UCSD-AML1 (cell line): Measurements from ENCODE around the gene CAPZA2.
"Not testable (repeated sequence)": the region's sequence is repeated elsewhere in the genome, so short reads cannot be mapped to it uniquely, and the experiment has no call there.

Experiments
- DNase-seq: peaks from one replicate; lab custom pipeline; 2025; ENCODE audit not compliant: unreplicated experiment; lab: John Stamatoyannopoulos, UW

Gene CAPZA2

DNA sequence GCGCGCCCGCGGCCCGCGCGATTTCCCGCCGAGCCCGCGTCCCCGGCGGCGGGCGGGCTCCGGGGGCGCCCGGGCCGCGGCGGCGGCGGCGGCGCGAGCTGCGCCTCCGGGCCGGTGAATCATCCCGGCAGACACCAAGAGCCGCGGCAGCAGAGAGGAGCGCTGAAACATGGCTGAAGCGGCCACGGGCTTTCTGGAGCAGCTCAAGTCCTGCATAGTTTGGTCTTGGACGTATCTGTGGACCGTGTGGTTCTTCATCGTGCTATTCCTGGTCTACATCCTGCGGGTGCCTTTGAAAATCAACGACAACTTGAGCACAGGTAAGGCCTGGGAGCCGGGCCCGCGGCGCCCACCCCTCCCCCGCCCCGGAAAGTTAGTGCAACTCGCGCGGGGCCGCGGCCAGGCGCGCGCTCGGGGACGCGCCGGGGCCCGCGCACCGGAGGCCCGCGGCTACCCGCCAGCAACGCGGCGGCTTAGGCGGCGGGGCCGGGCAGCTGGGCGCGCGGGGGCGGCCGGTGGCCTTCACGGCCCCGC is 91.1 kb downstream of the CAPZA2 start, which contains the start of gene ST7:
Gene ST7, plus strand, starts transcription at position 130 of the 534 bp plus-strand sequence. Its CDS starts 40 bp downstream, at position 170.
- DNase-seq: peak; percentile 47

DNA sequence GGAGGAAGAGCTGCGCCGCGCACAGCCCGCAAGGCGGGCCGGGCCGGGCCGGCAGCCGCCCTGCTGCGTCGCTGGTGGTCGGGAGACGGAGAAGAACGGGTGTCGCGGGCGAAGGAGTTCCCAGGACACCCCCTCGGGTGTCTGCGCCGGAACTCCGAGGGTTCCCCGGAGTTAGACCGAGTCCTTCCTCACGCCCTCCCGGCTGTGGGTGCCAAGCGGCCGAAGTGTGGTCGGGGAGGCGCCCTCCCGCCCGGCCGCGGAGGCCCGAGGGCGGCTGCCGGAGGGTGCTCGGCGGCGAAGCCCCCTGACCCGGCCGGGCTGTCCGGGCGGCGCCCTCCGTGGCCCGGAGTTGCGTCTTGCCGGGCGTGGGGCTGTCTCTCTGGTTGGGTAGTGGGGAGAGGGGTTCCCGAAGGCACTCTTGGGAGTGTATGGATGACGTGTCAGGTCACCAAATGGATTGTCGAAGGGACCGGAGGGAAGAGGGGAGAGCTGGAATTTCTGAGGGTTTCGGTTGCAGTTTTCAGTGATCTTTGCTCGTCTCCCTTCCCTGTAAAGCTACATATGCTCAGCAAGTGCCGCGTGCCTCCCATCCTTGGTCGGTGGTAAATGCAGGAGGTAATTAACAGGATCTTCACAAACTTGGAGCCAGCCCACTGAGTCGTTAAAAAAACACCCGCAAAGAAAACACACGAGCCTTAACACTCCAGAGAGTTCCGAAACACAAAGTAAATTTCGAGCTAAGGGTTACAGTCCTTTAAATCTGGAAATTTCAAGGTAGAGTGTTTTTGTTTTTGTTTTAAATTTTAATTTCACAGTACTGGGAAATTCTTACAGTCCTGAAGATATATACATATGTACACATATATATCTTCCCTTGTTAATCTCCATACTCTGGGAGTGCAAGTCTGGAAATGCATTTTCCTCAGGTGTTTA is 91.8 kb downstream of the CAPZA2 start:
- peak; percentile 49 for DNase-seq

DNA sequence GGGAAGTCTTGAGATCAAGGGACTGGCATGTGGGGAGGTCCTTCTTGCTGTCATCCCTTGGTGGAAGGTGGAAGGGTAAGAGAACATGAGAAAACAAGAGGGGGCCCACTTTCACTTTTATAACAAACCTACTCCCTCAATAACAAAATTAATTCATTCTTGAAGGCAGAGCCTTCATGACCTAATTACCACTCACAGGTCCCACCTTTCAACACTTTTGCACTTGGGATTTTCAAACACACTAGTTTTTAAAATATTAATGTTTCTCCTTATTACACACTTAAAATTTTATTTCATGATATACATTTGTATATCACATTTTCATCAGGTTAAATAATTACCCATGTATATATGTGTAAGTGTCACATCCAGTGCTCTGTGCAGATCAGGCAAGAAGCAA is 93.0 kb downstream of the CAPZA2 start:
- no peak for DNase-seq

DNA sequence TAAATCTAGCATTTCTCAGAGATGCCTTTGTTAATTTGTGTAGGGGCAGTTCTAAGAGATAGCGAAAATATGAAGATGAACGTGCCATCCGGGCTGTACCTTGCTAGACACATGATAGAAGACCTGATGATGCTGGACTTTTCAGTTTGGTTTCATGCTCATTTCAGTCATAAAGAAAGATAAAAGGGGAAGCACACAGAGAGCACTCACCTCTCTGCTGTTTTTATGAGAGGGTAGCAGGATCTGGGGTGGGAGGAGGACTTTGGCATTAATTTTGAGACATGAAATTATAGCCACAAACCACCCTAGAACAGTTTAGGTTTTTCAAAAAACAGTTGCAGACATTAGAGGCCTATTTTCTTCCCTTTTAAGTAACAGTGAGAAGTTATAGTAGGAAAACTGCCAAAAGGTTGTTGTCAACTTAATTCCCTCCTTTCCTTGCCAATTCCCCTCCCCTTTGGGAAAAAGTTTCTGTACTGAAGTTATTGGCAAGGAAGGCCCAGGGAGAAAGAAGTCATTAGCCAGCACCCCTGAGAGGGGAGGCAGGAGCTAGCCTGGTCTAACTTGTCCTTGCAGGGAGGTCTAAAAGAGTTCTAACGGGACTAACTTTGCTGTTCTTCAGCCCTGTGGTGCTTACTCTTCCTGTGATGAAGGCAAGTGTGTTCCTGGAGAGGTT is 93.6 kb downstream of the CAPZA2 start:
- no peak for DNase-seq

DNA sequence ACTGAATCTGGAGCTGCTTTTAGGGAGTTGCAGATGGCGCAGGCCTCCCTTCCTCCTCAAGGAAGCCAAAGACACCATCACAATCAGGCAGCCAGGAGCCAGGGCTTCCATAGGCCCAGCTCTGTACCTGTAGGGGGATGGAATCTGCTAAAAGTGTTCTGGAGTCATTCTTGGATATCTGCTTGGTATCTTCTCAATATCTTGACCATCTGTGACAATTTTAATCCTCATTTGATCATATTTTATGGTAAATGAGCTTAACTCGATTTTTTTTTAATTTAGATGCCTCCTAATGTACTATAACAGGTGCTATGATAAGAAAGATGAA is 94.1 kb downstream of the CAPZA2 start:
- no peak for DNase-seq

DNA sequence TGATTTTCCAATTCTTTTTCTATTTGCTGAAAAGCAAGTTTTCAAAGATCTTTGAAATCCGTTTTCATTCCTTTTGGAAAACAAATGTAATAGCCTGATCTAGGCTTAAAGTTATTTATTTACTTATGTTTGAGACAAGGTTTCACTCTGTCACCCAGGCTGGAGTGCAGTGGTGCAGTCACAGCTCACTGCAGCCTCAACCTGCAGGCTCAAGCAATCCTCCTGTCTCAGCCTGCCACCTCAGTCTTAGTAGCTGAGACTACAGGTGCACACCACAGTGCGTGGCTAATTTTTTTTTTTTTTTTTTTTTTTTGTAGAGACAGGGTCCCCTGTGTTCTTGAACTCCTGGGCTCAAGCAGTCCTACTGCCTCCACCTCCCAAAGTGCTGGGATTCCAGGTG is 95.5 kb downstream of the CAPZA2 start:
- DNase-seq: no peak

DNA sequence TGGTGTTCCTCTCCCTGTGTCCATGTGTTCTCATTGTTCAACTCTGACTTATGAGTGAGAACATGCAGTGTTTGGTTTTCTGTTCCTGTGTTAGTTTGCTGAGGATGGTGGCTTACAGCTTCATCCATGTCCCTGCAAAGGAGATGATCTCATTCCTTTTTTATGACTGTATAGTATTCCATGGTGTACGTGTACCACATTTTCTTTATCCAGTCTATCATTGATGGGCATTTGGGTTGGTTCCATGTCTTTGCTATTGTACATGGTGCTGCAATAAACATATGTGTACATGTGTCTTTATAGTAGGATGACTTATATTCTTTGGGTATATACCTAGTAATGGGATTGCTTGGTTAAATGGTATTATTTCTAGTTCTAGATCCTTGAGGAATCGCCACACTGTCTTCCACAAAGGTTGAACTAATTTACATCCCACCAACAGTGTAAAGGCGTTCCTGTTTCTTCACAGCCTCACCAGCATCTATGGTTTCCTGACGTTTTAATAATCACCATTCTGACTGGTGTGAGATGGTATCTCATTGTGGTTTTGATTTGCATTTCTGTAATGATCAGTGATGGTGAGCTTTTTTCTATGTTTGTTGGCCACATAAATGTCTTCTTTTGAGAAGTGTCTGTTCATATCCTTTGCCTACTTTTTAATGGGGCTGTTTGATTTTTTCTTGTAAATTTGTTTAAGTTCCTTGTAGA is 99.7 kb downstream of the CAPZA2 start:
- DNase-seq: not testable (repeated sequence)

DNA sequence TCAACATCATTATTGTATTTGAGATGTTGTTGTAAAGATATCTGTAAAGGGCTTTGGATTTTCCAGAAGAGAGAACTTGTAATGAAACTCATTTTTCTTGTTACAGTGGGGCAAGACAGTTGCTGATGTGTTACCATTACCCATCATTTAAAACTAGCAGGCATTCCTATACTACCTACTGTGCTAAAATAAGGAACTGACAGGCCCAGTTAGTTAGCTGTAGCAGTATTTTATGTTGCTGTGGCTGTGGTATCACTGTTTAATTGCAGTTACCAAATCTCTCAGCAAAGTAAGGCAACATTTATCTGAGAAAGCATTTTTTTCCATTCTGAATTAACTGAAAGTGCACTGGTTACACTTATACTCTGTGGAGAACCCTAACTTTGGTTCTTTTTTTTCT is 100.8 kb downstream of the CAPZA2 start:
- no peak for DNase-seq

DNA sequence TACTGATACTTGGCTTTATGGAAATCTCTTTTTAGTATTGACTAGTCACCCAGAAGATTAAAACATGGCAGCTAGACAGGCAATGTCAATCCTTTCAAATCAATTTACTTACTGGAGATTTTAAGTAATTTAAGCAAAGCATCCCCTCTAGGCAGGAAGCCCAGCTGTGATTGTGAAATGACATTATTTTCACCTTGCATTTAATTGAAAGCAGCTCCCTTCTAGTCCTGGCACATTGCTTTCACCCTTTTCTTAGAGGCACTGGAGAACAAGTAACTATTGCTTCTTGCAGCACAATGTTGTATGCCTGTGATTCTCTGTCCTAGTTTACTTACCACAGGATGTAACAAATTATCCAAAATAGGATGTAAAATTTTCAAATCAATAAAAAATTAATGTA is 104.2 kb downstream of the CAPZA2 start:
- no peak for DNase-seq

DNA sequence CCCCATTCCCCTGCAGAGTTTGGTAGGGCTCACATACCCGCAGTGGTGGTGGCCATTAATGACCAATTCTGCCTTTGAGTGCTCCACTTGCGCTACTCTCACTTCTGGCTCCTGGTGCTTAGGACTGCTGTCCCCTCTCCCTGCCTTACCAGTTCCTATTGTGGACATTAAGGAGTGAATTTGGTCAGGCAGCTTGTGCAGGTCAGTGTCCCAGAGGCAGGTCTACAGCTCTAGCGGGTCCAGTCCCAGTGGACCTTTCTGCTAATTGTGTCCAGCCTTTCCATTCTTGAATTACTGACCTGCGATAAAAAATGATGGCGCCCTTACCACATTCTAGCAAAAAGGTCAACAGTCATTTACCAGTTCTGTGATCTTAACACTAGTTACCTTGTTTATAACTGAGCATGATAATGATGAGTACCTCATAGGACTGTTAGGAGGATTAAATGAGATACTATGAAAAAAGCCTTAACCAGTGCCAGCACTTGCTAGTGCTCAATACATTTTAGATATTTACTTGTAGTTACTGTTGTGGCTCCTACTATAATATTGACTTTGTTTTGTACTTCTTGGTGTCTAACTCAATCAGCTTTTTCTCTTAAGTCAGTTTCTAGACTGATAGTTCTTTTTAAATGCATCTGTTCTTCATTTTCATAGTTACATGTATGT is 105.0 kb downstream of the CAPZA2 start:
- DNase-seq: no peak

DNA sequence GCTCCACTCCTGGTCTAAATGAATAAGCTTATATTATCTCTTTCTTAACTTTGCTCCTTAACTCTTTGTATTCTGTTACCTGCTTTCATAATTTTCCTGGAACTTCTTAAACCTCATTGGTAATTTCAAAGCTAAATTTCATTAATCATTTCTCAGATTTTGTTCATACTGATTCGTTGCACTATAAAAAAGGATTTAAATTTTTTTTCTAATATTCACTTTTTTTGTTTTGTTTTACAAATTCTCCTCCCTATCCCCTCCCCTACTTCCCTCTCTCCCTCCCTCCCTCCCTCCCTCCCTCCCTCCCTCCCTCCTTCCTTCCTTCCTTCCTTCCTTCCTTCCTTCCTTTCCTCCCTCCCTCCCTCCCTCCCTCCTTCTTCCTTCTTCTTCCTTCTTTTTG is 105.6 kb downstream of the CAPZA2 start:
- no peak for DNase-seq

DNA sequence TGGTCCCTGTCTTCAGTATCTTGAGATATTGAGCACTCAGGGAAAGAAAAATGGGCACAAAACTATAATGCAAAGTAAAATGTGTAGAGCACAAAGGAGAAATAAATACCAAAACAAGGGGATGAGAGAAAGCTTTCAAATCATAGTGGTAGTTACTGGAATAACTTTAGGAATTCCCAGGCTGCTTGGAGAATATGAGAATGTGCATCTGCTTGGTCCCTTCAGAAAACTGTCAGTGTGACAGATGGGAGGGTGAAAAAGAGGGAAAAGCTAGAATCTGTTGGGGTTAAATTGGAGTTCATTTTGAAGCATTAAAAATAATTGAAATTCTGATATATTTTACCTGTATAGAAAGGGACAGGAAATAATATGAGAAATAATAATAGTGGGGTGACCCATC is 106.2 kb downstream of the CAPZA2 start:
- DNase-seq: no peak

DNA sequence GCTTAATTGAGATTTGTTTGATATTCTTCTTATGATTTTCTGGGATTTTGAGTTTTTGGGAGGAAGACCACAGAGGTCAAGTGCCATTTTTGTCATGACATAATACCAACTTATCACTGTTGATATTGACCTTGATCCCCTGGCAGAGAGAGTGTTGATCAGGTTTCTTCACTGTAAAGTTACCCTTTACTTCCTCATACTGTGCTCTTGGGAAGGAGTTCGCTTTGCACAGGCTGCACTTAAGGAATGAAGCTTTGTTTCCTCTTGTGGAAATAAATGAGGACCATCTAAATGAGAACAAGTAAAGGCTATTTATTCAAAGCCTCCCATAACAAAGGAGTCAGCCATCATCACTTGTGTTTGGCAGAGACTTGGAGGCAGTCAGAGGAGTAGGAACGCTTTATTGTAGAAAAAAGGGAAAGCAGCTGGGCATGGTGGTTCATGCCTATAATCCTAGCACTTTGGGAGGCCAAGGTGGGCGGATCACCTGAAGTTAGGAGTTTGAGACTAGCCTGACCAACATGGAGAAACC is 107.0 kb downstream of the CAPZA2 start:
- no peak for DNase-seq

DNA sequence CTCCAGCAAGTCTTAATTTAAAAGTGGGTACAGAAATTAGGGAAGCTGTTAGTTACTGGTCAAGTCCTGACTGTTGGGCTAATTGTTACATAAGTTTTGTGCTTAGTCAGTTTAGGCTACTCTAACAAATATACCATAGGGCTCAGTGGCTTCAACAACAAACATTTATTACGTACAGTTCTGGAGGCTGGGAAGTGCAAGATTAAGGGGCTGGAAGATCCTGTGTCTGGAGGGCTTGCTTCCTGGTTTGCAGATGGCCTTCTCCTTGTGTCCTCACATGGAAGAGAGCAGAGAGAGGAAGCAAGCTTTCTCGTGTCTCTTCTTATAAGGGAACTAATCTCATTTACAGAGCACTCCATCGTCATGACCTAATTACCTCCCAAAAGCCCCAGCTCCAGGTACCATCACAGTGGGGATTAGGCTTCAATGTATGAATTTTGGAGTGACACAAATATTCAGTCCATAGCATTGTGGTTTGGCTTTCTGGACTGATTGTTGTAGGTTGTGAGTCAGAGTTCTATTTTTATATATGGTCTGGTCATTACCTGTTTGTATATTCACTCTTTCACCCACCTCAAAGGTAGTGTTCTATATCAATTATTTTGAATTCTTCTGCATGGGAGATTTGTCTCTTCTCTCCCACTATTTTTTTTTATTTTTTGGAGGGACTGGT is 108.0 kb downstream of the CAPZA2 start:
- DNase-seq: no peak

DNA sequence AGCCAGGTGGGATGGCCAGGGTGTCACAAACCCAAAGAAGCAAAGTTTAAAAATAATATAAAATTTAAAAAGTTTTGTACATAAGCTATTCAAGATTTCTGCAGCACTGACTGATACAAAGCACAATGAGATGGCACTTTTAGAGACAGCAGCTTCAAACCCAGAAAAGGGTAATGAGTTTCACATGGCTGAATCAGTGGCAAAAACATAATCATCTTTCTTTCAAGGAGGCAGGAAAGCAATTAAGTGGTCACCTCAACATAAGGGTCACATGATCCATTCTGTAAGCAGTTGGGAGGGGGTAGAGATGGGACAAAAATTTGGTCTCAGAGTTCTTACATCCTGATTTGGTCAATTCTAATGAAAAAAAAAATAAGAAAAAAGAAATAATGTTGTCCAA is 108.8 kb downstream of the CAPZA2 start:
- not testable (repeated sequence) for DNase-seq
